CD4-positive, alpha-beta T cell treated with Interleukin-17A for 1 hour (primary cell): Measurements from ENCODE around the gene FOSL2.

Experiments used
- DNase-seq: peaks from one replicate; pipeline ENCODE4 v3.0.0-alpha.2; 2020

The FOSL2 gene

DNA sequence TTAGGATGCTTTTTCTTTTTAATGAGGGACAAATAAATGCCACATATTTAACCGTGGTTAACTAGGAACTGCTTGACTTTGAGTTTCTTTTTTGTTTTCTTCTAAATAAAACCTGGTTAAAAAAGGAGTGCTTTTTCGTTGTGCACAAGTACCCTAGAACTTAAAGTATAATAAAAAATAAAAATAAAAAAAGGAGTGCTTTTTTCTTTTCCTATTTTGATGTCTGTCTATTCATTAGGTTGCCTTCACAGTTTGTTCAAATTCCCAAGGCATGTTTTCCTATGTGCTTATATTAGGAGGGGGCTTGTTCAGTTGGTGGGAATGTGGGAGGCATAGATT is 4.4 kb downstream of the FOSL2 start:
- no peak for DNase-seq

DNA sequence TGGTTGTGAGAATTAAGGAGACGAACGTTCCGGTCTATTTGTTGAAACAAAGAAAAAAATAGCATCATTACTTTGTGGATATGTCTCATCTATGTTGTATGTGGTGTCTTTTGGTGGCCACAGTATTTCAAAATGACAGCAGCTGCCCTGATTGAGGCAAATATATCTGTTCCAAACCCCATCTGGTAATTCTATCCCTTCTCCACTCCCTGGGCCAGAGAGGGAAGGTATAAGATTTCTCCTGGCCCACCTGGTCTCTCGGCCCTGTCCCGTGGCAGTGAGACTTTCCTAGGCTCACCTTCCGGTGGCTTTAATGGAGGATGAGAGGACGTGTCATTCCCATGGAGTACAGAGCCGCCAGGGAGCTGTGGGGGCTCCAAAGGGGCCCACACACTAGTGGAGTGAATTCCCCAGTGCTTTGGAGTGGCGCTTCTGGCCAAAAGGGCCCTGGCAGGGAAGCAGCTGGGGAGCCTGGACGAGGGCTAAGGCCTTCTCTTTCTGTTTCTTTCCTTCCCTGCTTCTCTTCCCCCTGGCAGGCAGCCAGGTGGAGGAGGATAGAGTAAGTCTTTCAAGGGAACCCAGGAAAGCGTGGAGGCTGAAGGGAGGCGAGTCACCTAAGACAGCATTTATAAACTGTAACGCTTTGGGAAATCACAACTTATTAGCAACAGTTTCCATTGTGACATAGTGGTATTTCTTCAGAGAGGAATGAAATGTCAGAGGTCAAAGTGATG is 5.6 kb downstream of the FOSL2 start:
- peak; percentile 13 for DNase-seq

DNA sequence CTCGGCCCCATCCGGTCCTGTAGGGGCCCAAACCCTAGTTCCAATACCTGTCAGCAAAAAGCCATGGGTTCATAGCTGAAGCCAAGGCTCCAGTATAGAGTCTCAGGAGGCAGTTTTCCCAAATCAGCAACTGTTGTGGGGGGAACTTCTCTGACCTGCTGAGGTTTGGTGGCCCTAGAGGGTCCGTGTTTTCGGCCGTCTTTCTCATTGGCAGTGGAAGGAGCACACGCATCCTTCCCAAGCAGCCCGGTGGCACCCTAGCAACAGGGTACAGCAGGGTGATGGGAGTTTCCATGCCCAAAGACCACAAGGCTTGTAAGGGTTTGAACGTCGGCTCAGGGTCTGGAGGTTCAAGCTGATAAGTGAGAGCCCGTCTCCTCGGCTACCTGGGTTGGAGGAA is 6.6 kb downstream of the FOSL2 start:
- no peak for DNase-seq

DNA sequence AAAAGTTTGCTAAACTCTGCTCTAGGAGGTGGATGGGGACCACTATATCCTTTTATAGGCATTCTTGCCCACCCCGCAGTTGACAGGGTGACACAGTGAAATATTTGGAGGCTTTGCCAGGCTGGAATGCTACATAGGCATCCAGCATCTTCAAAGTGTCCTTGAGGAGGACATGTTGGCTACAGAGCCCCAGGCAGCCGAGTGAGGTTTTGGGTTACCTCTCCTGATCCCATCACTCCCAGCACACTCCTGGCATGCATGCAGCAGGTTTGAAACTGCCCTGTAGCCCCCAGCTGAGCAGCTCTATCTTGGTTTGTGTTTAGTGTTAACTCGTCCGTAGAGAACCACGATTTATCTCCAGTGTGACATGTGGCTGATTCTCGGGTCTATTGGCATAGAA is 7.3 kb downstream of the FOSL2 start:
- DNase-seq: peak; percentile 1

DNA sequence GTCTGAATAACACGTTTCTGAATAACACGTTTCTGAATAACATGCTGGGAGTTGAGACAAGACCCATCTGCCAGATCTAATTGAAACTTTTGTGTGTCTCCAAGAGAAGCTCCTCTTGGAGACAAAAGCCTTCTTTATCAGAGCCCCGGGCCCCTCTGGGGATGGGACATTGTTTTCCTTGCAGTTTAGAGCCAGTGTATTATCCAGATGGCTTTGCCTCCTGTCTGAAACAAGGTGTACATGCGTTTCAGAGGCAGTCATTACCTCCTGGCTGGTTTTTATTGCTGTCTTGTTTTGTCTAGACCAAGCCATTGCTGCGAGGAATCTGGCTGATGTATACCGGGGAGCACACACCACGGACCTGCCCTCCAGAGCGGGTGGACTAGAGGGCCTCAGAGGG is 7.8 kb downstream of the FOSL2 start:
- DNase-seq: peak; percentile 3

DNA sequence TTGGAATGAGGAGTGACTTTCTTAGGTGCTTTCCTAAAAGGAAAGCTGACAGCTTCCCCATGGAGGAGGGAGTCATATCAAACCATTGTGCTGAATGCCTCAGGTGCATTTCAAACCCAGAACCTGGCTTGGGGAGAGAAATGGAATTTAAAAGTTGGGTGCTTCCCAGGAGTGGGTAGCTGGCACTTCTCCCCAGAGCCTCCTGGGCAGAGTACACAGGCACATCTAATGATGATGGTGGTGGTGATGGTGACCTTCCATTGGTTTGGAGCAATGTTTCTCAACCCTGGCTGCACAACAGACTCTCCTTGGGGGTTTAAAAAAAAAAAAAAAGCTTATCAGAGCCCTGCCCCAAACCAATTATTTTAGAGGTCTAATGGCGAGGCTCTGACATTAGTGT is 8.3 kb downstream of the FOSL2 start:
- no peak for DNase-seq

DNA sequence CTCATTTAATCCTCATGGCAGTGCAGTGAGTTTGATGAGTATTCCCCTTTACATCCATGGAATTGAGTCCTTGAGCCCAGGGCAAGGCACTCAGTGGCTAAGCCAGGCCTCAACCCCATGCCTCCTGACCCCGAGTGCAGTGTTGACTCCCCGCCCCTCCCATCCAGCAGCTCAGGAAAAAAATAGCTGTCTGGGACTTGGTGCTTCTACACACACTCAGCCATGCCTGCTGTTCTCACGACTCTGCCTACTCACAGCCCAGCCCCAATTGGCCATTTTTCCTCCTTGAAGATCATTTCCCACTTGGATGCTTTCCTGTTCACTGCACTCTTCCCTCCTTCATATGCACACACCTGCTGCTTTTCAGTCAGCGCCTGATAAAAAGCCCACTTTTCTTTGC is 8.8 kb downstream of the FOSL2 start:
- no peak for DNase-seq

DNA sequence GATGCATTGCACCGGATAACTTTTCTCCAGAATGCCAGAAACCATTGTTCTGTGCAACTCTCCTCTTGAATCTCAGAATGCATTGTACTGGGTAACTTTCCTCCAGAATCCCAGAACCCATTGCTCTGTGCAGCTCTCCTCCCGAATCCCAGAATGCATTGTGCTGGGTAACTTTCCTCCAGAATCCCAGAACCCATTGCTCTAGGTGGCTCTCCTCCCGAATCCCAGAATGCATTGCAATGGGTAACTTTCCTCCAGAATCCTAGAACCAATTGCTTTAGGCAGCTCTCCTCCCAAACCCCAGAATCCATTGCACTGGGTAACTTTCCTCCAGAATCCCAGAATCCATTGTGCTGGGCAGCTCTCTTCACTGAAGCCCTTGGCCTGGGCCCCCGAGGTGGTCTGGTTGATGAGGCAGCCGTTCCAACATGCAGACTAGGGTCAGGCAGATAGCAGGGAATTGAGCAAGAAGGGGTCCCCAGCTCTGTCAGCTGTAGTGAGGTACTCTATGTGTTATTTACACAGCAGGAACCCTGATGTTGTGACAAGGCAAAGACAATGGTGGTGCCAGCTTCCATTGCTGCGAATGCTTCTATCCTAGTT is 9.4 kb downstream of the FOSL2 start:
- no peak for DNase-seq

DNA sequence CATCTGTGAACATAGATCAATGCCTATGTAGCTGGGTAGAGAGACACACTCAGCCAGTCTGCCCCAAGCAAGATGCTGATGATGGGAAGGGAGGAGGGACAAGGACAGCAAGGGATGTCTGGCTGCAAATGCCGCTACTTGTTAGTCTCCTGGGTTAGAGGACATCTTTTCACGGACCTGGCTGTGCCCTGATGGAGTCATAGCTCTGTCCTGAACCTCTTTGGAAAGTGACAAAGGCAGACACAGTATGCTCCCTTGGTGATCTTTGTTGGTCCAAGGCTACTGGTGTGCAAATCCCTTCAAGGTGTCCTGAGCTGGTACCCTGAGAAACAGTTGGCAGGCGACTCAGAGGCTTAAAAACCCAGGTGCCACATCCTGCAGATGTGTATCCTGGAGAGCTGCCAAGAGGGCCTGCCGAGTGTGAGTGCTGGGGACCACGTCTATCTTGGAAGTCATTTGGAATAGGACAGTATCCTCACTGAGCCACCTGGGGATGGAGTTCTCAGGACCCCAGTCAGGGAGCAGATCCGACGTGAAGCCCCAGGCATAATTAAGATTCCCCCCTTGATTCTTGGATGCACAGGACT is 10.8 kb downstream of the FOSL2 start:
- DNase-seq: peak; percentile 39

DNA sequence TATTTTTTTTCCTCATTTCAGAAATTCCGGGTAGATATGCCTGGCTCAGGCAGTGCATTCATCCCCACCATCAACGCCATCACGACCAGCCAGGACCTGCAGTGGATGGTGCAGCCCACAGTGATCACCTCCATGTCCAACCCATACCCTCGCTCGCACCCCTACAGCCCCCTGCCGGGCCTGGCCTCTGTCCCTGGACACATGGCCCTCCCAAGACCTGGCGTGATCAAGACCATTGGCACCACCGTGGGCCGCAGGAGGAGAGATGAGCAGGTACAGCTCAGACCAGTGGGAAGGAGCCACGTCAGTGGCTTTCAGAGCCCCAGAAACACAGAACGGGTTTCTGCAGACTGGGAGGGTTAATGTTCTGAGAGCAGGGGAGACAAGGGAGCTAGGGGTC is 11.4 kb downstream of the FOSL2 start:
- DNase-seq: no peak

DNA sequence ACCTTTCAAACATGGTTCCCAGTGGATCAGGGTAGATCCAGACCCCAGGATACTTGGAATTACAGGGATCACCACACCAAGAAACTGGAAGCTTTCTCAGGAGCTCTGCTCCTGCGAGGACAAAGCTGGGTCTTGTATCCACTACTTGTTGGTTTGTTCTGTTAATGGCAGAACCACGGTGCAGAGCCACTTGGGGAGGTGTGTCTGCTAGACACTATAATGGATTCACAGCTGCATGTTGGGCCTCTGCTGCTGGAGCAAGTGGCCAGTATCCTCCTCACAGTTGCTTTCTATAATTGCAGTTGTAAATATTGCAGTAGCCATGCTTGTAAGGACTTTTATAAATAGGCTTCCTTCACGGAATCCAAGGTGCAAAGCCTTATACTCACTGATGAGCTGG is 12.9 kb downstream of the FOSL2 start:
- no peak for DNase-seq

DNA sequence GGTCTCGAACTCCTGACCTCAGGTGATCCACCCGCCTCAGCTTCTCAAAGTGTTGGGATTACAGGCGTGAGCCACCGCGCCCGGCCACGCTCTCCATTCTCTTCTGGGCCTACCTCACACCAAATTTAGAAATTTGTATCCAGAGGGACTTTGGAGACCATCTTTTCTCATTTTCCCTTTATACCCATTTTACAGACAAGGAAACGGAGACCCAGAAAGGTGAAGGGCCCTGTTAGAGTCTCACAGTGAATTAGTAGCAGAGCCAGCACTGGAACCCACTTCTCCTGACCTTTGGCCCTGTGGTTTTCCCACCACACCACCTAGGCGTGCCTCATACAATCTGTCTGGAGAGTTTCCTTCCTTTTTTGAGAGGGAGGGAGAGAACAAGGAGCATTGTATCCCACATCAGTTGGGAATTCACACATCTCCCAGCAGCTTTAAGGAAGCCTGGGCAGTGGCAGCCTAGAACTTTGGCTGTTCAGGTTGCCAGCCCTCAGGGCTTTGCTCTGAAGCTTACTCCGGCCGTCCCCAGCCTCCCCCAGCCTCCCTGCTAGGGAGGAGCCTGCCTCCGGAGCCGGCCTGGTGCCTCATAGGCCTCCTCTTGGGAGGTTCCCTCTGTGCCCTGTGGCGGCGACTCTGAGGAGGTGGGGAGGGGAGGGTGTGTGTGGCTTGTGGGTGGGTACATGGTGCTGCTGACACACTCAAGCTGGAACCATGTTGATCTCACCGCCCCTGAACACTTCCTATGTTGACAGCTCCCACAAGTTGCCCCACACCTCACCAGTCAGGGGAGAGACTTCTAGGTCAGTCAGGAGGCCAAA is 13.8 kb downstream of the FOSL2 start:
- DNase-seq: peak; percentile 83

DNA sequence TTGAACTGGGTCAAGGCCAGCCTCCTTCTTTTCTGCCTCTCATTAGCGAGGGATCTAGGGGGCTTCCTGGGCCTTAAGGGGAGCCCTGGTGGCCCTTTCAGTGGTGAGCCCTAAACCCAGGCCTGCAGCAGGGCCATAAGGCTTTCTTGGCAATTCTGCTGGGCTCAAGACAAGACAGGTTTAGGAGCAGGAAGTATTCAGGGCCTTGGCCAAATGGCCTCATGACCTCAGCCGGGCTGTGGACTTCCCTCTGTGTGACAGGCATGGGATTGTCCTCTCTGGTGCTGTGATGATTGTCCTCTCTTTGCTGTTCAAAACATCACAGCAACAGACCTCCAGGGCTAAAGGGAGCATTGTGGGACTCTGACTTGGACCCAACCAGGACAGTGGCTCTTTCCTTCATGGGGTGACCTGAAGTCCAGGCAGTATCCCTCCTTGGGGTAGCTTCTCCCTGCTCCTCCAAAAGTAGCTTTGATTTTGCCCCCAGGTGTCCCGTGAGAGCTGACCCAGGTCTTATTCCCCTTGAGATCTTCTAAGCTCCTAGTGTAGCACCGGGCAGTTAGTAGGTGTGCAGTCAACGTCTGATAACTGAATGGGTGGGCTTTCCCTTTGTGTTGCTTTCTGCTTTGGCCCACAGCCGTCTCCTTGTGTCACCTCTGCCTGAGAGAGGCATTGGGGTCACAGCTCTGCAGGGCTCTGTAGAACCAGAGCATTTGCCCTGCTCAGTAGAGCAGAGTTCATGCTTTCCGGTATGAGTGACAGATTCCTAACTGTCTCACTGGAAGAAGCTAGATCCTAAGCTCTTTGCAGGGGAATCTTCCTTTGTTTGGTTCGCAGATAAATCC is 14.7 kb downstream of the FOSL2 start:
- DNase-seq: no peak

DNA sequence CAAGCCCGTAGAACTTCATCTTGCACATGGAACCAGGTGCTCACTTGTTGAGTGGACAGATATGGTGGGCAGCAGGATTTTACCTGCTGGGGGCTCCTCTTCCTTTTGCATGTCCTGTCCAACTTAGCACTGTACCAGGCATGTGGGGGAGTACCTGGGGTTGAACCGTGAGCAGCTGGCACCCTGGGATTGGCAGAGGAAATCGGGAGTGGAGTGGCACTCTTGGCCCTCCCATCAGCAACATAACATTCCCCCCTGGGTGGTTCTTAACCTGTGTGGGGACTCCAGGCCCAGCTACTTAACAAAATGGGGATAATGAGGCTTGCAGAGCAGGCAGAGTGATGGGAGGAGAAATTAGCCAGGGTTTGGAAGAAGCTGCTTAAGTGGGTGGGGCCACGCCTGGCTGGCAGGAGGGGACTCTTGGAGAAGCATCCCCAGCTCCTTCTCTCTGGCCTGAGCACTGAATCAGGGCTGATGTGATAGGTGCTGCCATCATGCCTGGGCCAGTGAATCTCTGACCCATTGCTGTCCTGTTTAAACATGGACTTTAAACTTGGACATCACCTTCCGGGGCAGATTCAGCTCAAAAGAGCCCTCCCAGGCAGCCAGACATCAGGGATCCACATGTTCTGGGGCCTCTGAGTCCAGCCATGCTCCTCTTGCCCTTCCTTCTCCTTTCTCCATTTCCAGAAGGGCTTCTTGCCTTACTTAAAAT is 15.5 kb downstream of the FOSL2 start:
- DNase-seq: no peak

DNA sequence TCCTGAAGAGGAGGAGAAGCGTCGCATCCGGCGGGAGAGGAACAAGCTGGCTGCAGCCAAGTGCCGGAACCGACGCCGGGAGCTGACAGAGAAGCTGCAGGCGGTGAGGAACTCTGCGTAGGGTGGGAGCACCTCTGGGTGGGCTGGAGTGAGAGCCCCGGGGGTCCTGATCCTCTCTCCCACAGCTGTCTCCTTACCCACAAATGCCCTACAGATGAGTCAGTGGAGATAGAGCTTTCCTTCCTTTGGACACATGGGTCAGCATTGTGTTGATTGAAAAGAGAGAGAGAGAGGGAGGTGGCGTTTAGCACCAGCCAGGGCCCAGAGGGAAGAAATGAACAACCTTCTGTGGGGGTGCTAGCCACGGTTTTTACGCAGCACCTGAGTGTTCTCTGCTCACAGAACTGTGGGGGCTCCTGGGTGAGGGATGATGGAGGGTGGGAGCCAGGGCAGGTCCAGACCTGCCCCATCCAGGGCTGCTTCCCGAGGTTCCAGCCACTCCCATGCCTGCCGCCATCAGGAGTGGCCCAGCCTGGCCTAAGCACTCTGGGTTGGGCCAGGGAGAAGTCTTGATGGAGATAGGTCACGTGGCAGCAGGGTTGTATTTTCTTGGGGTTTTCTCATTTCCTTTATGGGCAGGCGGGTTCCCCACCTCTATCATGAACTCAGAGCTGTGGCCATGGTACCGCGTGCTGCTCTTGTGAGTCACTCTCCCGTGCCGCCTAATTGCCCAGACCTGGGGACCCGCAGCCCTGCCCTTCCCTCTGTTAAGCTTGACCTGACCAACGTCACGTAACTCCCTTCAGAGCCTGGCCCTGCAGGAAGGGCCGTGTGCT is 16.3 kb downstream of the FOSL2 start:
- DNase-seq: peak; percentile 84

DNA sequence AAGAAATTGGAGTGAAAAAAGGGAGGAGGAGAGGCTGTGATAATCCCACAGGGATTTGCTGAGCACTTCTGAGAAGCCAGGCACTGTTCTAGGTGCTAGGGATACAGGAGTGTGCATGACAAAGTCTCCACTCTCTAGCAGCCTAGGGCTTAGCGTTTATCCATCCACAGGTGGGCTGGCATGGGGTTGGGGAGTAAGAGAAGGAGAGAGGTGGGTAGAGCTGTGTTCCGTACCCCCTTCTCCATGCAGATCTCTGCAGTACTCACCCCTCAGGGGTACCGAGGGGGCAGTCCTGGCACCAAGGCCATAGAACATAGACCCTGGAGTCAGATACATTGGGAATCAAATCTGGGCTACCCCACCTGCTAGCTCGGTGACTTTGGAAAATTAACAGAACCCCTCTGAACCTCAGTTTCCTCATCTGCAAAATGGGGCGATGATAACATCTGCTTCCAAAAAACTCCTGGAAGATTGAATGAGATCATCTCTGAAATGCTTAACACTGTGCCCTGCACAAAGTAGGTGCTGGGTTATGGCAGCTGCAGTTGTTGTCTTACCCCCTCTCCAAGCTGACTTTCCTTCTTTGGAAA is 18.6 kb downstream of the FOSL2 start:
- no peak for DNase-seq

DNA sequence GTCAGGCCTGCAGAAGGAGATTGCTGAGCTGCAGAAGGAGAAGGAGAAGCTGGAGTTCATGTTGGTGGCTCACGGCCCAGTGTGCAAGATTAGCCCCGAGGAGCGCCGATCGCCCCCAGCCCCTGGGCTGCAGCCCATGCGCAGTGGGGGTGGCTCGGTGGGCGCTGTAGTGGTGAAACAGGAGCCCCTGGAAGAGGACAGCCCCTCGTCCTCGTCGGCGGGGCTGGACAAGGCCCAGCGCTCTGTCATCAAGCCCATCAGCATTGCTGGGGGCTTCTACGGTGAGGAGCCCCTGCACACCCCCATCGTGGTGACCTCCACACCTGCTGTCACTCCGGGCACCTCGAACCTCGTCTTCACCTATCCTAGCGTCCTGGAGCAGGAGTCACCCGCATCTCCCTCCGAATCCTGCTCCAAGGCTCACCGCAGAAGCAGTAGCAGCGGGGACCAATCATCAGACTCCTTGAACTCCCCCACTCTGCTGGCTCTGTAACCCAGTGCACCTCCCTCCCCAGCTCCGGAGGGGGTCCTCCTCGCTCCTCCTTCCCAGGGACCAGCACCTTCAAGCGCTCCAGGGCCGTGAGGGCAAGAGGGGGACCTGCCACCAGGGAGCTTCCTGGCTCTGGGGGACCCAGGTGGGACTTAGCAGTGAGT is 19.4 kb downstream of the FOSL2 start:
- DNase-seq: no peak

DNA sequence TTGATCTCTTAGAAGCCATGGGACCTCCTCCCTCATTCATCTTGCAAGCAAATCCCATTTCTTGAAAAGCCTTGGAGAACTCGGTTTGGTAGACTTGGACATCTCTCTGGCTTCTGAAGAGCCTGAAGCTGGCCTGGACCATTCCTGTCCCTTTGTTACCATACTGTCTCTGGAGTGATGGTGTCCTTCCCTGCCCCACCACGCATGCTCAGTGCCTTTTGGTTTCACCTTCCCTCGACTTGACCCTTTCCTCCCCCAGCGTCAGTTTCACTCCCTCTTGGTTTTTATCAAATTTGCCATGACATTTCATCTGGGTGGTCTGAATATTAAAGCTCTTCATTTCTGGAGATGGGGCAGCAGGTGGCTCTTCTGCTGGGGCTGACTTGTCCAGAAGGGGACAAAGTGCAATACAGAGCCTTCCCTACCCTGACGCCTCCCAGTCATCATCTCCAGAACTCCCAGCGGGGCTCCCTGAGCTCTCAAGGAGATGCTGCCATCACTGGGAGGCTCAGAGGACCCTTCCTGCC is 20.0 kb downstream of the FOSL2 start:
- no peak for DNase-seq

DNA sequence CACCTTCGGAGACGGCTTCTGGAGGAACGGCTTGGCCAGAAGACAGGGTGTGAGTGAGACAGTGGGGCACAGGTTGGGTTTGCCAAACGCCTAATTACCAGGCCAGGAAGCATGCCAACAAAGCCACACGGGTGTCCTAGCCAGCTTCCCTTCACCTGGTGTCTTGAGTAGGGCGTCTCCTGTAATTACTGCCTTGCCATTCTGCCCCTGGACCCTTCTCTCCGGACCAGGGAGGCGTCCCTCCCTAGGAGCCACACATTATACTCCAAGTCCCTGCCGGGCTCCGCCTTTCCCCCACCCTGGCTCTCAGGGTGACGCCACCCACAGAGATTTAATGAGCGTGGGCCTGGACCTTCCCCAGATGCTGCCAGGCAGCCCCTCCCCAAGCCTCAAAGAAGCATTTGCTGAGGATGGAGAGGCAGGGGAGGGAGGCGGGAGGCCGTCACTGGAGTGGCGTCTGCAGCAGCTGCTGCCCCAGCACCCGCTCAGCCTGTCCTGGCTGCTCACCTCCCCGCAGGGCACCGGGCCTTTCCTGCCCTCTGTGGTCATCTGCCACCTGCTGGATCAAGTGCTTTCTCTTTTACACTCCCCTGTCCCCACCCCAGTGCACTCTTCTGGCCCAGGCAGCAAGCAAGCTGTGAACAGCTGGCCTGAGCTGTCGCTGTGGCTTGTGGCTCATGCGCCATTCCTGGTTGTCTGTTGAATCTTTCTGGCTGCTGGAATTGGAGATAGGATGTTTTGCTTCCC is 20.7 kb downstream of the FOSL2 start:
- DNase-seq: peak; percentile 42
